Subcutaneous adipose tissue (tissue), 4 donors: ENCODE results near the gene KLLN. TPM values are rescaled to one million over a fixed set of nuclear protein-coding genes. Genes with fewer than 3 reads are reported as not detected.

ENCODE experiments used
- CTCF ChIP-seq: fragments of 450-650 bp; IDR thresholded peaks from one replicate; pipeline ENCODE4 v1.5.1; 2016; ENCODE audit warnings: low read depth, mild to moderate bottlenecking, control low read depth, antibody characterized with exemption, moderate library complexity
- total RNA-seq, 4 donors: library from RNA; depleted of rRNA; stranded (reverse); fragments of >200 nt; gene quantifications; one replicate each; pipeline ENCODE4 v1.1.0, GENCODE V29; 2016

KLLN gene
- total RNA-seq, 4 donors from 2014 or later = 0.34 to 1.6 (median 0.88) TPM

- no peak for TF ChIP-seq CTCF
These were observed 22.1 kb downstream of the KLLN start for GRCh38 chr10:87841186-87841585.

GRCh38 chr10:87838650-87839049, 24.7 kb downstream of the KLLN start:
- no peak for TF ChIP-seq CTCF

GRCh38 chr10:87837445-87837844, 25.9 kb downstream of the KLLN start:
- no peak for TF ChIP-seq CTCF

- no peak for TF ChIP-seq CTCF
These were observed 27.2 kb downstream of the KLLN start for GRCh38 chr10:87836098-87836497.

DNA sequence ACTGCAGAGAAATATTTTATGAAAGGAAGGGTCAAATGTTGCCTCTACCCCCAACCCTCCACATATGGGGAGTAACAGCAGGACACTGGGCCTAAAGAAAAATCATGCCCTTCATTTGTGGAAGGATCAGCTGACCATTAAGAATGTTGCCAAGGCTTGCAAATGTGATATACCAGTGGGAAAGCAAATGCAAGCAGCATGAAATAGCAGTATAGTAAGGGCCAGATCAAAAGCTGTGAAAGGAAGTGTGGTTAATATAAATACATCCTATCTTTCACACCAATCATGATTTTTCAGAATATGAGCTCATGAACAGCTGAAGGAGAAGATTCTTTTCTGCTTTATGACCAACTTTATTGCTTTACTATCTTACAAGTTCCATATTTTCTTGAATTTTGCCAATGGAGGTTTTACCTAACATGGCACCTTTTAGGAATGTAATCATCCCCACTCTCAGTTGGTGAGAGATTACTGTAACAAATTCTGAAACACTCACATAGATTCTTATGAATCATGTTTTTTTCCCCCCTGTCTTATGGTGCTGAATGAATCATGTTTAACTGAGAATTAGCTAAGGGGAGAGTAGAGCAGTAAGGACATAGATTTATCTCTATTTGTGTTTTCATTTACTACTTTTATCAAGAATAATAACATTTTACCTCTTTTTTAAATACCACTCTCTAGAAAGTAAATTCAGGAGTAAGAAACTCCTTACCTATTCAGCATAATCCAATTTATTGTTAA, 33.2 kb downstream of the KLLN start:
- no peak for TF ChIP-seq CTCF

- TF ChIP-seq CTCF = no peak
These were observed 35.7 kb downstream of the KLLN start for GRCh38 chr10:87827681-87828080.

GRCh38 chr10:87826653-87827052, 36.7 kb downstream of the KLLN start:
- TF ChIP-seq CTCF = no peak
